ENCODE measurements around the gene PTH1R.

PTH1R gene

GRCh38 chr3:46895204-46895660, 17.7 kb downstream of the PTH1R start:
- H3K36me3 Mint-ChIP-seq (ENCODE audit: low read depth) = no peaks in the 10 kb centered on the region
- no peak overlapping the region for H3K4me3 Mint-ChIP-seq
- peaks cover 20% of the 10 kb centered on the region for H3K27me3 Mint-ChIP-seq (ENCODE audit: low read depth, poor library complexity)
- H3K27ac Mint-ChIP-seq = no peak overlapping the region
- H3K4me1 Mint-ChIP-seq = peaks cover 36% of the 10 kb centered on the region
- TF ChIP-seq, protein P1, sequence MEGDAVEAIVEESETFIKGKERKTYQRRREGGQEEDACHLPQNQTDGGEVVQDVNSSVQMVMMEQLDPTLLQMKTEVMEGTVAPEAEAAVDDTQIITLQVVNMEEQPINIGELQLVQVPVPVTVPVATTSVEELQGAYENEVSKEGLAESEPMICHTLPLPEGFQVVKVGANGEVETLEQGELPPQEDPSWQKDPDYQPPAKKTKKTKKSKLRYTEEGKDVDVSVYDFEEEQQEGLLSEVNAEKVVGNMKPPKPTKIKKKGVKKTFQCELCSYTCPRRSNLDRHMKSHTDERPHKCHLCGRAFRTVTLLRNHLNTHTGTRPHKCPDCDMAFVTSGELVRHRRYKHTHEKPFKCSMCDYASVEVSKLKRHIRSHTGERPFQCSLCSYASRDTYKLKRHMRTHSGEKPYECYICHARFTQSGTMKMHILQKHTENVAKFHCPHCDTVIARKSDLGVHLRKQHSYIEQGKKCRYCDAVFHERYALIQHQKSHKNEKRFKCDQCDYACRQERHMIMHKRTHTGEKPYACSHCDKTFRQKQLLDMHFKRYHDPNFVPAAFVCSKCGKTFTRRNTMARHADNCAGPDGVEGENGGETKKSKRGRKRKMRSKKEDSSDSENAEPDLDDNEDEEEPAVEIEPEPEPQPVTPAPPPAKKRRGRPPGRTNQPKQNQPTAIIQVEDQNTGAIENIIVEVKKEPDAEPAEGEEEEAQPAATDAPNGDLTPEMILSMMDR (IDR thresholded peaks at IDR 0.05) = peak; percentile 81
- no peaks in the 10 kb centered on the region for H3K9me3 Mint-ChIP-seq
- DNase-seq = peak; percentile 80

DNA sequence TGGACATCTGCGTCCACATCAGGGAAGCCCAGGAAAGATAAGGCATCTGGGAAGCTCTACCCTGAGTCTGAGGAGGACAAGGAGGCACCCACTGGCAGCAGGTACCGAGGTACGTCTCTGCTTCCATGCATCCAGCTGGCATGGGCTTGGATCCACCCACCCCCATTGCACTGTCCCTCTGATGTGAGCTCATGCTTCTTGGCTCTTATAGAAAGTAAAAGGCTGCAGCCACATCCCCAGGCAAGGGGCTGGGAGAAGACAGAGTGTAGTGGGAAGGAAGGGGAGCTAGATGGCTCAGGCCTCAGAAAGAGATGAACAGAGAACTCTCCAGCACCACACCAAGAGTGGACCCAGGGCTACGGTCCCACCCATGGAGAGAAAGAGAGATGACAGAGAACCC, 18.2 kb downstream of the PTH1R start:
- TF ChIP-seq, protein P1 (IDR thresholded peaks at IDR 0.05) = no peak
- Mint-ChIP-seq H3K4me3 (no peak overlapping the region), H3K27ac (no peak overlapping the region), H3K9me3 (no peaks in the 10 kb centered on the region), H3K4me1 (peaks cover 35% of the 10 kb centered on the region), H3K27me3 (ENCODE audit: low read depth, poor library complexity) (peaks cover 15% of the 10 kb centered on the region), H3K36me3 (ENCODE audit: low read depth) (no peaks in the 10 kb centered on the region)
- no peak for DNase-seq

GRCh38 chr3:46896386-46896785, 18.9 kb downstream of the PTH1R start:
- no peak for DNase-seq
- H3K36me3 Mint-ChIP-seq (ENCODE audit: low read depth) = no peaks in the 10 kb centered on the region
- H3K9me3 Mint-ChIP-seq = no peaks in the 10 kb centered on the region
- no peak overlapping the region for H3K27ac Mint-ChIP-seq
- H3K27me3 Mint-ChIP-seq (ENCODE audit: low read depth, poor library complexity) = peaks cover 10% of the 10 kb centered on the region
- TF ChIP-seq, protein P1 (IDR thresholded peaks at IDR 0.05) = no peak
- H3K4me3 Mint-ChIP-seq = no peak overlapping the region
- peaks cover 28% of the 10 kb centered on the region for H3K4me1 Mint-ChIP-seq

DNA sequence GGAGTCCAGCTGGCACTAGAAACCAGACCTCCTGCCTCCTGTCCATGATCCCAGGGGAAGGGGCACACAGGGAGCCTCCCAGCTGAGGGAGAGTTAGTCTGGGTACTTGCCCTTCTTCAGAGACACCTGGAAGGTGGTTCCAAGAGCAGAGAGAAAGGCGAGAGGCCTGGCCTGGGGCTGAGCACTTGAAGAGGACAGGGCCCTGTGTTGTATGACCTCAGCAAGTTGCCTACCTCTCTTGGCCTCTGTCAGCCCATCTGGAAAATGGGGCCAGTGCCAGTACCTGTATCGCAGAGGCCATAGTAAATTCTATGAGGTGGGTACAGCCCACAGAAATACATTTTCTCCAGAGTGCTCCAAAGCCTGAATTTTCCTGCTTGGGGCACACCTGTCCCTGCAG, 19.5 kb downstream of the PTH1R start:
- no peak overlapping the region for H3K27ac Mint-ChIP-seq

DNA sequence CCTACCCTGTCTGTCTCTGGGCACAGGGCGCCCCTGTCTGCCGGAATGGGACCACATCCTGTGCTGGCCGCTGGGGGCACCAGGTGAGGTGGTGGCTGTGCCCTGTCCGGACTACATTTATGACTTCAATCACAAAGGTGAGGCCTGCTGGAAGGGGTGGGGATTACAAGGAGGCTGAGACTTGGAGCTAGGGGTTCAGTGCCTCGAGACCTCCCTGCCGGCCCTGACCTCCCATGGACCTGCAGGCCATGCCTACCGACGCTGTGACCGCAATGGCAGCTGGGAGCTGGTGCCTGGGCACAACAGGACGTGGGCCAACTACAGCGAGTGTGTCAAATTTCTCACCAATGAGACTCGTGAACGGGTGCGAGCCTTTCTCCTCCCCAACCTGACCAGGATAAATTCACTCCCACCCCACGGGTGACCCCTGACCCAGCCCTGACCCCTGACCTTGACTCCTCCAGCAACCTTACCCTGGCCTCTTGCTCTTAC, 20.4 kb downstream of the PTH1R start:
- Mint-ChIP-seq H3K4me3 (no peak overlapping the region), H3K36me3 (ENCODE audit: low read depth) (no peaks in the 10 kb centered on the region), H3K27me3 (ENCODE audit: low read depth, poor library complexity) (peaks cover 10% of the 10 kb centered on the region), H3K4me1 (peaks cover 15% of the 10 kb centered on the region), H3K27ac (no peak overlapping the region), H3K9me3 (no peaks in the 10 kb centered on the region)
- TF ChIP-seq, protein P1 (IDR thresholded peaks at IDR 0.05) = no peak
- peak; percentile 48 for DNase-seq

More for the DNA sequence above, 19.5 kb downstream of the PTH1R start:
- peaks cover 22% of the 10 kb centered on the region for H3K4me1 Mint-ChIP-seq
- H3K9me3 Mint-ChIP-seq = no peaks in the 10 kb centered on the region
- TF ChIP-seq, protein P1 (IDR thresholded peaks at IDR 0.05) = no peak
- H3K4me3 Mint-ChIP-seq = no peak overlapping the region
- peaks cover 10% of the 10 kb centered on the region for H3K27me3 Mint-ChIP-seq (ENCODE audit: low read depth, poor library complexity)
- DNase-seq = no peak
- H3K36me3 Mint-ChIP-seq (ENCODE audit: low read depth) = no peaks in the 10 kb centered on the region
